Upper lobe of left lung (tissue), 6 donors: ENCODE data around the gene SEC22A. TPM values are rescaled to one million over a fixed set of nuclear protein-coding genes. Genes with fewer than 3 reads are reported as not detected.

ENCODE experiments used
- ATAC-seq, 2 donors: fragments of 200-7000 bp; cut with Tn5 transposase; one replicate each; pipeline ENCODE4 v1.9.1; 2022; ENCODE audit warnings: mild to moderate bottlenecking in 2 of 2, moderate library complexity in 2 of 2; ENCODE audit not compliant: low FRiP score in 2 of 2
- DNase-seq, 2 donors: peaks; one replicate each; pipeline ENCODE4 v3.0.0-alpha.2; 2019 to 2020
- H3K27ac ChIP-seq, 4 donors: fragments of 200-600 bp; sonication (generic); one replicate each; pipeline ENCODE4 v1.5.1; 2016 to 2019
- H3K27me3 ChIP-seq, 4 donors: fragments of 200-600 bp; sonication (generic); one replicate each; pipeline ENCODE4 v1.5.1; 2017 to 2019
- H3K36me3 ChIP-seq, 4 donors: fragments of 200-600 bp; sonication (generic); one replicate each; pipeline ENCODE4 v1.5.1; 2016 to 2019
- H3K4me1 ChIP-seq, 4 donors: fragments of 200-600 bp; sonication (generic); one replicate each; pipeline ENCODE4 v1.5.1; 2018 to 2019
- H3K4me3 ChIP-seq, 4 donors: fragments of 200-600 bp; sonication (generic); one replicate each; pipeline ENCODE4 v1.5.1; 2017 to 2019; ENCODE audit warnings: mild to moderate bottlenecking in 2 of 4, moderate library complexity in 1 of 4
- H3K9me3 ChIP-seq, 4 donors: fragments of 200-600 bp; sonication (generic); one replicate each; pipeline ENCODE4 v1.5.1; 2018 to 2019
- CTCF ChIP-seq, 6 experiments: fragments of 450-650 bp in 4 of 6; fragments of 200-600 bp in 2 of 6; sonication (generic) in 2 of 6; IDR thresholded peaks; one replicate each; pipeline ENCODE4 v1.5.1; 2016 to 2019; ENCODE audit warnings: antibody characterized with exemption in 6 of 6
- EP300 ChIP-seq, 4 donors: sonication (generic); formaldehyde crosslinking; IDR thresholded peaks; one replicate each; pipeline ENCODE4 v1.5.1; 2017; ENCODE audit warnings: antibody characterized with exemption in 4 of 4, control low read depth in 2 of 4
- POLR2A ChIP-seq, 4 donors: fragments of 450-650 bp; IDR thresholded peaks; one replicate each; pipeline ENCODE4 v1.5.1; 2016 to 2017; ENCODE audit warnings: antibody characterized with exemption in 4 of 4, mild to moderate bottlenecking in 2 of 4
- POLR2AphosphoS5 ChIP-seq, 2 donors: sonication (generic); formaldehyde crosslinking; IDR thresholded peaks; one replicate each; pipeline ENCODE4 v1.5.1; 2017; ENCODE audit warnings: antibody characterized with exemption in 2 of 2
- WGBS, 2 donors: methylation state at CpG; one replicate each; pipeline ENCODE4 v1.1.5; 2017 to 2018; 5-methylcytosine and 5-hydroxymethylcytosine counted together
- total RNA-seq, 6 donors: library from RNA; depleted of rRNA in 4 of 6; stranded (reverse); fragments of >200 nt in 4 of 6; gene quantifications; one replicate each; pipeline versions ENCODE4 v1.1.0 to v1.2.1, GENCODE V29; 2016 to 2021
- donor health status: DM: no; HTN: no; CAD: no; lungs with moderate emphysema.
- donor health status: DM: no; HTN: yes; CAD: no; lungs with severe emphysema.

SEC22A gene
- total RNA-seq, 6 donors from 2014 or later = 5.5 to 22.5 (median 12.3) TPM

- 77 to 82% methylated on average over 4 of the region's 4 CpGs for WGBS, 2 donors
- H3K36me3 ChIP-seq = peaks cover 0 to 82% (median 36%) of the 10 kb centered on the region in 4 donors
- no peak overlapping the region for H3K4me3 ChIP-seq
- H3K27me3 ChIP-seq = no peaks in the 10 kb centered on the region
- H3K9me3 ChIP-seq = no peaks in the 10 kb centered on the region
- TF ChIP-seq EP300 (IDR thresholded peaks at IDR 0.05) = no peak
- TF ChIP-seq POLR2A (IDR thresholded peaks at IDR 0.05) = no peak
- TF ChIP-seq POLR2AphosphoS5 (IDR thresholded peaks at IDR 0.05) = no peak
- TF ChIP-seq CTCF (IDR thresholded peaks at IDR 0.05) = no peak
- DNase-seq = no peak
- H3K27ac ChIP-seq = peak overlapping the region in 2 of 4 donors; percentile 37 to 75
- H3K4me1 ChIP-seq = peaks cover 4 to 29% (median 25%) of the 10 kb centered on the region in 4 donors
- ATAC-seq = no peak
Observed at GRCh38 chr3:123158330-123158729, 43.4 kb upstream of the SEC22A start.

- no peaks in the 10 kb centered on the region for H3K9me3 ChIP-seq
- peaks cover 0 to 82% (median 34%) of the 10 kb centered on the region in 4 donors for H3K36me3 ChIP-seq
- DNase-seq (peak in 1 of 2 donors; percentile 42), ATAC-seq (no peak)
- H3K4me3 ChIP-seq = no peak overlapping the region
- TF ChIP-seq EP300 (IDR thresholded peaks at IDR 0.05) (no peak), POLR2AphosphoS5 (IDR thresholded peaks at IDR 0.05) (no peak), POLR2A (IDR thresholded peaks at IDR 0.05) (no peak), CTCF (IDR thresholded peaks at IDR 0.05) (no peak)
- 94 to 95% methylated on average over 10 of the region's 10 CpGs for WGBS, 2 donors
- H3K27me3 ChIP-seq = no peaks in the 10 kb centered on the region
- H3K27ac ChIP-seq = no peak overlapping the region
- peaks cover under 1 to 29% (median 23%) of the 10 kb centered on the region in 4 donors for H3K4me1 ChIP-seq
Observed at GRCh38 chr3:123158899-123159390, 42.8 kb upstream of the SEC22A start.

GRCh38 chr3:123159926-123160635 lies 41.7 kb upstream of the SEC22A start:
- WGBS, 2 donors = 85 to 88% methylated on average over 9 of the region's 9 CpGs
- Histone ChIP-seq H3K9me3 (no peaks in the 10 kb centered on the region), H3K4me3 (no peak overlapping the region), H3K27ac (no peak overlapping the region), H3K4me1 (peaks cover 0 to 29% (median 19%) of the 10 kb centered on the region in 4 donors), H3K27me3 (no peaks in the 10 kb centered on the region), H3K36me3 (peaks cover under 1 to 94% (median 37%) of the 10 kb centered on the region in 4 donors)
- TF ChIP-seq POLR2A (IDR thresholded peaks at IDR 0.05) (no peak), EP300 (IDR thresholded peaks at IDR 0.05) (no peak), CTCF (IDR thresholded peaks at IDR 0.05) (no peak), POLR2AphosphoS5 (IDR thresholded peaks at IDR 0.05) (no peak)
- ATAC-seq (no peak), DNase-seq (no peak)

- Histone ChIP-seq H3K4me3 (no peak overlapping the region), H3K27ac (no peak overlapping the region), H3K36me3 (peaks cover 3 to 89% (median 33%) of the 10 kb centered on the region in 4 donors), H3K9me3 (no peaks in the 10 kb centered on the region), H3K4me1 (peaks cover 0 to 20% (median 11%) of the 10 kb centered on the region in 4 donors), H3K27me3 (no peaks in the 10 kb centered on the region)
- DNase-seq (no peak), ATAC-seq (no peak)
- 97 to 98% methylated on average over 7 of the region's 7 CpGs for WGBS, 2 donors
- no peak for TF ChIP-seq POLR2AphosphoS5 (IDR thresholded peaks at IDR 0.05)
- no peak for TF ChIP-seq EP300 (IDR thresholded peaks at IDR 0.05)
- no peak for TF ChIP-seq POLR2A (IDR thresholded peaks at IDR 0.05)
- TF ChIP-seq CTCF (IDR thresholded peaks at IDR 0.05) = no peak
Observed at GRCh38 chr3:123161167-123161566, 40.6 kb upstream of the SEC22A start.
